Activated CD4-positive, alpha-beta T cell treated with anti-CD3 and anti-CD28 coated beads, Interleukin-2, amount 50 U/mL, for 48 hours (primary cell): Measurements from ENCODE around the gene PRR5L.
"Not testable (repeated sequence)": the region's sequence is repeated elsewhere in the genome, so short reads cannot be mapped to it uniquely, and the experiment has no call there.

ENCODE experiments used
- DNase-seq, 2 experiments: peaks; one replicate each; pipeline ENCODE4 v3.0.0-alpha.2; 2020

PRR5L gene

DNA sequence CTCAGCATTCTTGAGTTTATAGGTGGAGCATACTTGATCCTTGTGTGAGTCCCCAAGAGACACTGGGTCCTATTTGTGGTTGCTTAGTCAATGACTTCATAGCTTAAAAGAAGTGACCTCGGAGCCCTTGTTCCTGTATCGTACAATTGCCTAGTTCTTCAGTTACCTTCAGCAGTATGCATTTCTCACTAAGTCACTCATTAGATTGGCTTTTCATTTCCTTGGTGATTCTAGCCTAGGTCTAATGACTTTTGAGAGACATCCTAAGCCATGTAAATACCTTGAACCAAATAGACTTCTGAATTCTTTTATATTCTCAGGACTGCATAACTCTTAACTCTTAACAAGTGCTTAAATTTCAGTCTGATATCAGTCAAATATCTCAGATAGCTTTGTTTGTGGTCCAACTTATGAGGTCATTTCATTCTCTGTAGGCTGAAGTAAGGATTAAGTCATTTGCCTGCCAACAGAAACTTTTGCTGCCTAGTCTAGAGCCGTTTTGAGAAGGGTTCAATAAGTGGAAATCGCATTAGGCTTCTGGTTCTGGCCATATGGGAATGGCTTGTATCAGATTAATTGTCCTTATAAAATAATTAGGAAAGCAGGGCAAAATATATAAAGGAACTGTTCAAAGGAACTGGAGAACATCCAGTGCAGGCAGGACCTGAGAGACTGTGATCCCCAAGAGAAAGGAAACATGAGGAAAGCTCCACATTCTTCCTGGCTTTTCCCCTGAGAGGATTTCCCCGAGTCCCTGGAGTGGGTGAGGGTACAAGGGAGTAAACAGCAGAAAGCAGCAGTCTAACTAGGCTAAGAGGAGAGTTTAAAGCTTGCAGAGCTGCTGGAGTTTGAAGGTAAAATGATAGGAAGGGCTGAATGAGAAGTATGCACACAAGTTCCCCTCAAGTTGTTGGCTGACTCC, 174.1 kb downstream of the PRR5L start:
- DNase-seq, result no peak

DNA sequence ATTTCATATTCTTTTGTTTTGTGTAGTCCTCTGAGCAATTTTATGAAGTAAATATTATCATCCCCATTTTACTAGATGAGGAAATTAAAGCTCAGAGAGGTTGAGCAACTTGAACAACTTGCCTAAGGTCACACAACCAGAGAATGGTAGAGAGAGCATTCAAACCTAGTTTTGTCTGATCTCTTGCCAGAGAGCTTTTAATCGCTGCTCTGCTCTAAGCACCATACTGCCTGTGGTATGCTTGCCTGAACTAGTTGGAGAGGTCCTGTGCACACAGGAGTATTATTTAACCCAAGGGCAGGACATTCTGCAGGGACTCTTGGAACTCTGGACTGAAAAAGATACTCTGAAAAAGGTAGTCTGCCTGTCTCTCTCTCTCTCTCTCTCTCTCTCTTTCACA, 175.5 kb downstream of the PRR5L start:
- no peak for DNase-seq

DNA sequence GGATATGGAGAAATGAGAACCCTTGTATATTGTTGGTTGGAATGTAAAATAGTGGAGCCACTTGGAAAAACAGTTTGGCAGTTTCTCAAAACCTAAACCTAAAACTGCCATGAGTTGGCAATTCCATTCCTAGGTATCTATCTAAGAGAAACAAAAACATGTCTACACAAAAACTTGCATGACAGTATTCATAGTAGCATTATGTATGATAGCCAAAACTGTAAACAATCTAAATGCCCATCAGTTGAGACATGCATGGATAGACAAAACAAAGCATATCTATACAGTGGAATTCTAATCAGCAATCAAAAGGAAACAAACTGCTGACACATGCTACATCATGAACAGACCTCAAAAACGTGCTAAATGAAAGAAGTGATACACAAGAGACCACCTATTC, 179.1 kb downstream of the PRR5L start:
- DNase-seq, result no peak

DNA sequence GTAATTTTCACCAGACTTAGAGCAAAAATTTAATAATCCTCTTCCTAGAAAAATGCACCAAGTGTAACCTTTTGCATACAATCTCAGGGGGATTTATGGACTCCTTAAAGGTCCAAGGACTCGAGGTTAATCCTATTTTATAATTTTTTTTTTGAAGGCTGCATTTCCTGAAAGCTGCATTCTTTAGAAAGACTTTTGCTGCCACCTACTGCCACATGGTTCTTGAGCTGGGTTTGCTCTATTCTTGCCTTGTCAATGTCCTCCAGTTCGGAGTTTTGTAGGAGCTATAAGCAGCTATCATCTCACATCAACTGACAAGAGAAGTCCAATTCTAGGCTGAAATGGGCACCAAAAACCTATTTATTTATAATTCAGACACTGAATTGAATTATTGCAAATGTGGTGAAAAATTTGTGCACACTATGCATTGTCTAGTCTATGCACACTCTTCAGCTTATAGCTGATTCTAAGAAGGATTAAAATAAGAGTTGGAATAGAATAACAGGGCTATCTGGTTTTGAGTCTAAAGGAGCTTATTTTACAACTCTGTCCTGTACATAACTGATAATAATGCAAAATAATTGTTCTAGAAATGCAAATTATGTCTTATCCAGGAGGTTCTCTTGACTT, 182.7 kb downstream of the PRR5L start:
- DNase-seq, result peak in 1 of 2 experiments; percentile 16

GRCh38 chr11:36480833-36481232, 184.7 kb downstream of the PRR5L start:
- no peak for DNase-seq

GRCh38 chr11:36483042-36483441, 187.0 kb downstream of the PRR5L start:
- DNase-seq, result not testable (repeated sequence)

DNA sequence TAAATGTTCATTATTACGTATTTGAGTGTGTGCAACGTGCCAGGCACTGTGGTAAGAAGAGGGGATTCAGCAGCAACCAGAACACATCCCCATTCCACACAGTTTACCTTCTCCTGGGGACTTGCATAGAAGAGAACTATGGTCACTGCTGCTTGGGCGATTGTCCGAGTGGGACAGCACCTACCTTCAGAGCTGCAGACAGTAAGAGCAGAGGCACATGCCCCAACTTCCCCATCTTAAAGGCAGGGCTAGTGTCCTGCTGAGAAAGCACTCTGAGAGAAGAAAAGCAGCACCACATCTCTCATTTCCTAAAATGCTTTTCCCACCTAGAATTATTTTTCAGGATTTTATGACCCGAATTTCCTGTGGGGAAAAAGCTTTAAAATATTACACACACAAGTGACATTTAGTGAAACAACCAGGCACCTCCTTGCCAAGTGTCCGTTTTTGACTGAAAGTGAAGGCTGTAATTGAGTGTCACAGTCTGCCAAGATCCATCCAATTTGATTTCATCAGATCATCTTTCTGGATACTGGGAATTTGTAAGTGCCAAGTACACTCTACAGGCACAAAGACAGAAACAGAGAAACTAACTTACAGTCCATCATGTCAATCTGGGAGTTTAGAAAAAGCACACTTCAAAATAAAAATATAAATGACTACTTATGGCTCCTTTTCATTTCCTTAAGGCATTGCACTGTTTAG, 189.4 kb downstream of the PRR5L start:
- no peak for DNase-seq

GRCh38 chr11:36487619-36488018, 191.5 kb downstream of the PRR5L start:
- DNase-seq, result no peak

DNA sequence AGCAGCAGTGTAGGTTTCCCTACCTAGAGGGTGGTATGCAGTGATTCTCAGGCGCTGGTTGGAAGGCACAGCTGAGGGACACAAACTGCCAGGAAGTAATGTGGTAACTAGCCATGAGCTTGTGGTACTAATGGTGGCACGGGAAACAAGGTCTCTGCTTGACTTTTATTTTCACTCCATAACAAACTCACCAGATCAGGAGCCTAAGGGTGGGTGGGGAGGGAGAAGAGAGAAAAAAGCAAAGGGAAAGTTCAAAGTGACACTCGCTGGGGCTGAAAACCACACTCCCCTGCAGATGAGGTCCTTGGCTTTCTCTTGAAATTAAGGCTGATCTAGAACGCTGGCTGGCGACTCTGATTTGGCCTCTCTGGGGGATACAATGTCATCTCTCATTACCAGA, 192.0 kb downstream of the PRR5L start:
- DNase-seq, result no peak

DNA sequence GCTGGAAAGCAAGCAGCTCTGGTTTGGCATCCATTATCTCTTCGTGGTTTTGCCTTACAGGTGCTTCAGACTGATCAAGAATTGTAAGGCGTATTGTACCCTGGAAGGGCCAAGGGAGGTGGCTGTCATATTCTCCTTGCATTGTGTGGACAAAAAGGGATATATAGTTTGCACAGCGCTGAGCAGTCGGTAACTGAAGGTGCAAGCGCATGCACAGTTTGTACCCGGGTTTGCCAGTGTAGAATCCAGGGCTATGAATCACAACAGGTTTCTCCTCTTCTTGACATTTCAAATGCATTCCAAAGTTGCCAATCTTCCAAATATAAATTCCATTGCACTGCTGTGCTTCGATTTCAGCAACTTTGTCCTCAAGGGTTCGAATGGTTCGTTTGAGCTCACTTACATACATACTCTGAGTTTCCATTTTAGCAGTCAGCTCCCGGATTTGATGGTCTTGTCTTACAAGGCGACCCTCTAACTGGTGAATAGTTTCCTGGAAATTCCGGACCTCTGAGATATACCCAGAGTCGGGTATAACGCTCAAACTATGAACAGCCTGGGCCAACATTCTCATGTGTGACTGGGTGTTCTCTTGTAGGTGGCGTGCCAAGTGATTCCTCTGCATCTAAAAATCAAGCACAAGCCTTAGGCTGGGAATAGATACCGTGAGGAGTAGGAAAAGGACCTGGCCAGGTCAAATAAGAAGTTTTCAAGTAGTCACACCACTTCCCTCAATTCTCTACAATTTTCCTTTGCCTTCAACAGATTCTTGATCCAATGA, 194.1 kb downstream of the PRR5L start:
- DNase-seq, result no peak

DNA sequence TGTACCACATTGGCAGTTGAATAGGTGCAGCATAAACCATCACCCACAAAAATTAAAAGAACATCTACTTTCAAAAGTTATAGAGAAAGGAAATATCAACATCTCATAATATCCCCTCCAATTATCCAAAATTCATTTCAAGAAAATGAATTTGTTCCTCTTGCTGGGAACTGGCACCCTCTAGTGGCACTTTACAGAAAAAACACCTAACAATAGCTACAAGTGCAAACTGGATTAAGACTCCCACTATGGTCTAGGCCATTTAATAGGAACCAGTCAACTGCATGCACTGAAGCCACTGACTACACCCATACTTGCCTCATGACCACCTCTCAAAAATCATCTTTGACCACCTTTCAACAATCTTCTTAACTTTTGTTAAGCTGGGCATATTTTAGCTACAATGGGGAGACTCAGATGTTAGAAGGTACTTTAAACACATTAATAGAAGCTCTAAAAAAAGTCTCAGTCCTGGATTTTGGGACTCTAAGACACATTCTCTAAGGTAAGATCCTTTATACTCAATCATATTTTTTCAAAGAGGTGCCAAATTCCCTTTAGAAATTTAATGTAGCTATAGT, 196.7 kb downstream of the PRR5L start:
- peak in 1 of 2 experiments; percentile 18 for DNase-seq

DNA sequence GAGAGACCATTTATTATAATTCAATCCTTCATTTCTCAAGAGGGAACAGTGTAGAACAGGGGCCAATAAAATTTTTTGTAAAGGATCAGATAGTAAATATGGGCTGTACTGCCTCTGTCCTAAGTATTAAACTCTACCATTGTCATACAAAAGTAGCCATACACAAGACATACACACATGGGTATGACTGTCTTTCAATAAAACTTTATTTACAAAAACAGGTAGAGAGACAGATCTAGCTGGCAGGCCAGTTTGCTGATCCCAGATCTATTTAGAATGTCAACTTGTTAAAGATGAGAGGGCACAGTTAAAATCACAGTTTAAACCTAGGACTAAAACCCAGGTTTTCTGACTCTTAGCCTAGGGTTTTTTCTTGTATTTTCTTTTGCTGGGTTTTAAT, 197.2 kb downstream of the PRR5L start:
- DNase-seq, result no peak

- DNase-seq, result no peak
Observed at GRCh38 chr11:36498721-36499120, 202.6 kb downstream of the PRR5L start.

GRCh38 chr11:36499315-36499714, 203.2 kb downstream of the PRR5L start:
- no peak for DNase-seq

DNA sequence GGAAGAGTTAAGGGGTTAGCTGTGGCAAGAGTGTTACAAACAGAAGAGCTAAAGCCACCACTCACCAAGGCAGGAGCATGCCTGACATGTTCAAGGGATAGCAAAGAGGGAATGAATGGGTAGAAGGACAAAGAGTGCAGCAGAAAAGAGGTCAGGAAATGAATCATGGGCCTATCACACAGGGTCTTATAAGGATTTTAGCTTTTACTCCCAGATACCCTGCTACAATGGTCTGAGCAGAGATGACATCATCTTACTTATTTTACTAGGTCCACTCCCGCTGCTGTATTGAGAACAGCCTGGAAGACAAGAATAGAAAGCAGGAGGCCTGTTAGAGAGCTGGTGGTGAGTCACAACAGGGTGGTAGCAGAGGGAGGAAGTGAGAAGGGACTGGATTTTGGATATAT, 204.2 kb downstream of the PRR5L start:
- DNase-seq, result no peak

GRCh38 chr11:36501236-36501635, 205.1 kb downstream of the PRR5L start:
- no peak for DNase-seq

DNA sequence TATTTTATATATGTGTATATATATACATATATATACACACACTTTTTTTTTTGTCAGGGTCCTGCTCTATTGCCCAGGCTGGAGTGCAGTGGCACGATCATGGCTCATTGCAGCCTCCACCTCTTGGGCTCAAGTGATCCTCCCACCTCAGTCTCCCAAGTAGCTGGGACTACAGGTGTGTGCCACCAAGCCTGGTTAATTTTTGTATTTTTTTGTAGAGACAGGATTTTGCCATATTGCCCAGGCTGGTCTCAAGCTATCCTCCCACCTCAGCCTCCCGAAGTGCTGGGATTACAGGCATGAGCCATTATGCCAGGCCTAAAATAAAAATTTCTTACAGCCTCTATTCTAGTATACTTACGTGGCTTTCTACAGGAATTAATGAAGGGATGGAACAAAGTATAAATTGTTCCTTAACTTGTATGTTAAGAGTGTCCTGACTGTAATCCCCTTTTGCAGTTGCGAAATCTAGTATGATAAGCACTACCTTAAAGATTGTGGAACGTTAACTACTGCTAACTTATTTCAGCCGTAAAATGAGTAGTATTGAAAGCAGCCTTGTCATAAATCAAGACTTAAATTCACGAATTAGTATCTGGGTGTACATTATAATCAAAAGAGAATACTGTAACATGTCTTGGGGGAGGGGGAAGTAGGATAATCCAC, 211.9 kb downstream of the PRR5L start:
- DNase-seq, result no peak

DNA sequence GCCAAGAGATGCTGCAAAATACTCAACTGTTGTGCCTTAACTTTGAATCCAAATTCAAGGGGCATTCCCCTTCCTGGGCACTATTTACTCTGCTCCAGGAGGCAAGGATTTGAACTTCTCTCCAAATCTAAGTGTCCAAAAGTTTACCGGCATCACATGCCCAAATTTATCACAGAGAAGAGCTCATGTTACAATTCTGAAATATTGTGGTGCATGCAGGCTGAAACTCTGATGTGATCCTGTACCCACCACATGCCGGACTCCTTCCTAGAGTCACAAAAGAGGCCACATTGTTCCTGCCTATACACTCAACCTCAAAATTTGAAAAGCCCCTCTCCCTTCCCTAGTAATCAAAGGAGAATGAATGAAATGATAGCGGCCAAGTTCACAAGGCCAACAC, 212.7 kb downstream of the PRR5L start:
- DNase-seq, result no peak

DNA sequence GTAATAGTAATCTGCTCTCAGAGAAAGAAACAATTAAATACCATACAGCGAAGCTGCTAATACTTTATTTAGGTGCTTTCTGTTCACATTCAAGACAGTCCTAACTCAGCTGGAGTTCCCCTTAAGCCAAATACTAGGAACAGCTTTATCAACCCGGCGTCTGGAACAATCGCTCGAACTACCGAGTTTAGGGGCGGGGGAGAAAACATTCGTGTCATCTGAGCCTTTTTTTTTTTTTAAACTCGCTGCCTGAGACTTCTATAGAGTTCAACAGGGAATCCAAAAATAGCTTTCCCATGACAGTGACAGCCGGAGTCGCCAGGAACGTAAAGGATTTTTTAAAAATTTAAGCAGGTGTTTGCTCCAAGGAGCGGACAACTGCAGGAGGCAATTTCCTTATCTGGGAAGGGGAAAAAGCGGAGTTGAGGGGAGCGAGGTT, 213.1 kb downstream of the PRR5L start:
- peak; percentile 17 to 39 for DNase-seq

GRCh38 chr11:36509694-36510593, 213.9 kb downstream of the PRR5L start, which contains the start of gene TRAF6:
Gene TRAF6 (minus strand): TSS chr11:36510272. CDS start chr11:36501515, 8,757 bp downstream.
- DNase-seq, result peak; percentile 93 to 94

GRCh38 chr11:36510594-36510942, 214.5 kb downstream of the PRR5L start:
- no peak for DNase-seq
